Astrocyte of the hippocampus (primary cell): ENCODE measurements around the gene COL6A3.

ENCODE experiments used
- DNase-seq: peaks from one replicate; pipeline ENCODE4 v3.0.0; 2011; ENCODE audit warnings: low read depth, low spot score

The COL6A3 gene

GRCh38 chr2:237295889-237296480 lies 118.0 kb downstream of the COL6A3 start:
- no peak for DNase-seq

DNA sequence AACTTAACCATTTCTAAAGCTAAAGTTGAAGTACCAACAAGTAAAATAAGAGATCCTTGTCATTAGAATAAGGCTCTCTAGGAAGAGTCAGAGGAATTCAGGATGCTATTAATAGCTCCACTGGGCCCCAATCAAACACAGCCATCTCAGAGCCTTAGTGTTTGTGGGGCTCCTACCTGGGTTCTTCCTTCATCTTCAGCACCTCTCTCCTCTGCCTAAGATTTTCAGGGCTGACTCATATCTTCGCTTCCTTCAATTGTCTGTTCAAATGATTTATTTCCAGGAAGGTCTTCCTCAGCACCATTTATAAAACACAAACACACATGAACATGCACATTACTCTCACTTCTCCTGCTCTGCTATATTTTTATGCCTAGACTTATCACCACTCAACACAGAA lies 119.5 kb downstream of the COL6A3 start:
- DNase-seq = no peak

- no peak for DNase-seq
Observed at GRCh38 chr2:237293978-237294377, 120.0 kb downstream of the COL6A3 start.

DNA sequence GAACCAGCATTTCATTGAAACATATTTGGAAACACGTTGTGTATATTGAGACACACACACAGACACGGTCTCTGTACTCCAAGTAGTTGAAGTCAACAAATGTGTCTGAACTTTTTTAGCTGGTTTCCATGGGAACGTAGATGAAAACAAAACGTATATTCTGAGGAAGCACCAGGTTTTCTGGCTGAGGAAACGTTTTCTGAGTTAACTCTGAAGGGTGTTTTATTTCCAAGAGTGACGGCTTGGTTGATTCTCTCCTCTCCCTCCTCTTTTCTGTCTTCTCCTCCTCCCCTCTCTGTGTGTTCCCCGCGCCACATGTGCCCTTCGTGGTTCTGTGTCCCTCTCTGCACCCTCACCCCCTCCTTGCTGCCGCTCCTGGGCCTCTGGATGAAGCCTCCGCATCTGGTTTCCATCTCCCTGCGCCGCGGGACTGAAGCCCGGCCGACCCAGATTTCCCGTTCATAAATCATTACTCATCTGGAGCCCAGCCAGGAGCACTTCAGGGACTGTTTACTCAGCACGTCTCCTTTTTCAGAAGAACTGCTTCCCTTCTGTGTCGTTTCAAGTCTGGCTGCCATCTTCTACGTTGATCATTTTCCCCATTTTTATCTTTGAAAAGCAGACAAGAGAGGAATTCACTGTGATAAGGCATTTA lies 122.7 kb downstream of the COL6A3 start:
- peak; percentile 96 for DNase-seq

DNA sequence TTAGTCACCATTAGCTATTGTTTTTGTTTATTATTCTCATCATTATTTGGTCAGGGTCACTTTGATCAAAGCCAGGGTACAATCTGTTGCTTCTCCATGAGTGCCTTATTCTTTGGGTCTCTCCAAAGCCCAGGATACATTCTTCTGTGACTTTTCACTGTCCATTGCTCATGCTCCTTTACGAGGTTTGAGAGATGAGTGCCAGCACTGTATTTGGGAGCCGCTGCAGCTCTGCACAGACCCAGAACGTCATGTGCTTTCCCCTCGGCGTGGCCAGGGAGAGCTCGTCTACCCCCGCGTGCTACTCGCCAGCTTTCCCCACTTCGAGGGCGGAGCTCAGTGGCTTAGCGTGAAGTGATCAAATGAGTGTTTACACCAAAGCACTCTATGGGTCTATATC lies 123.7 kb downstream of the COL6A3 start:
- no peak for DNase-seq

DNA sequence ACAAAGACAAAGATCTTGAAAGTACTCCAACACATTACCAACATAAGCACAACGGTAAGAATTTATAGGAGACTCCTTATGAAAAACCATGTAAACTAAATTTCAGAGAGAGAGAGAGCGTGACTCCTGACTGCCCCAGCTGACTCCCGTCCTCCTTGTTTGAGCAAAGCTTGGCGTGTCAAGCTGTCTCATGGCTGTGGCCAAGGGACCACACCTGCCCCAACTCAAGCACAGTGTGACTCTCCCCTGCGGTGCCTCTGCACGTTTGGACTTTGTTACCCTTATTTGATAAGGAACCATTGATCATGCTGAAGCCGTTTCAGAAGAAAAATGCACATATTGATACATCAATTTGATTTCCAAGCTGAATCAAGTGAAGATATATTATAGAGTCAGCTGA lies 124.8 kb downstream of the COL6A3 start:
- no peak for DNase-seq

DNA sequence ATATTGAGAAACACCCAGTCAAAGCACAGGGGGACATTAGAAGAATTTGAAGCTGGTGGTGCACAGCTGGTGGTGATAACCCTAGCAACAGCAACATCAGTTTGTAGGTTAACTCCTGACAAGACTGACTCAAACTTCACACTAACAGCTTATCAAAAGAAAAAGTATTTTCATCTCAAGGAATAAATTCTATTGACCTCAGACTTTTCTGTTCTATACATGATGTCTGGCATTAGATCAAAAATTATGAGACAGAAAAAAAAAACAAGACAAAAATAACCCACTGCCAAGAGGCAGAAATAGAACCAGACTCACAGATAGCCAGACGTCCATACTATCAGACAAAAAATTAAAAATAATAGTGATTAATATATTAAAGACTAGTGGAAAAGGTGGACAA lies 126.1 kb downstream of the COL6A3 start:
- DNase-seq = no peak

DNA sequence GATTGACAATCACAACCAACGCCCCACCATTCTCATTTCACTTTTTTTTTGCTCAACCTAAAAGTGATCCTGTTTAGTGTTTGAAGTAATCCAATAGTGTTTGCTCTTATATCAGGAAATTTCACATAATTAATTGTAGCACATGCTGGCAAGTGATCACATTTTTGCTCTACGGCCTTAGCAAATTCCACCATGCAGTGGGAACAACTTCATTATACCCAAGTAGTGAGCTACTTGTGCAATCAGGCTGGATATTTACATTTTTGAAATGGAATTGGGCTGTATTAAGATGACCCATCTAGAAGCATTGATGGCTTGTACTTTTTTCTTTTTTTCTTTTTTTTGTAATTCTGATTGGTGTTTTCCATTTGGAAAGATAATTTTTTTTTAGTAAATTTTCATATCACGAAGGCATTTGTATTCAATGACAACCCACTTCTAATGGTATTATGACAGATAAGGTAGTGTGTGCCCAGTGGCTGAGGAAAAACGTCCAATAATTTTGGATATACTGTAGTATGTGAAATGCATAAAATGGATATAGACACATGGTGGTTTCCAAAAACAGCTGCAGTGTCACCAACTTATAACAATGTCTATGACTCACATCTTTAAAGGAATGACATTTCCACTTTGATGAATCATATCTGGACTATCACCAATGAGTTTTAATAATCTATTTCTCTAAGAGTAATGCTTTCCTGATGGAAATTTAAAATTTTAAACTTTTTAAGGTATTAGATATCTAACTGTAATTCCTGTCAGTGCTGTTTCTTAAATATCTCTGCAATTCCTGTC lies 130.6 kb downstream of the COL6A3 start:
- no peak for DNase-seq

DNA sequence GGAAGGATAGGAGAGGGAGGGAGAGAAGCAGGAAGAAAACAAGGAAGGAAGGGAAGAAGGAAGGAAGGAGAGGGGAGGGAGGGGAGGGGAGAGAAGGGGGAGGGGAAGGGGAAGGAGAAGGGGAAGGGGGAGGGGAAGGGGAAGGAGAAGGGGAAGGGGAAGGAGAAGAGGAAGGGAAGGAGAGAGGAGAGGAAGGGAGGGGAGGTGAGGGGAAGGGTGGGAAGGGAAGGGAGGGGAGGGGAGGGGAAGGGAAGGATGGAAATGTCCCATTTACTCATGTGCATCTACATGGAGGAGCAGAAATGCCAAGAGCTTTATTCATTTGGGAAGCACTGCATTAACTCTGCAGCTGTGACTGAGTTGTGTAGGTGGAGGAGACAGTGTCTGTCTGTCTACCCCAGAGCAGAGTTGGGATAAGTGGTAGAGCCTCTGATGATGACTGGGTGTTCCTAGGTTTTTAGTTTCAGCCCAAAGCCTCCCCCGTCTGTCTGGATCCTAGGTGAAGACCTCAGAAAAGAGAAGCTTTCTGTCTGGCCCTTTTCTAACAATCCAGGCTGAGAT lies 131.3 kb downstream of the COL6A3 start:
- no peak for DNase-seq

DNA sequence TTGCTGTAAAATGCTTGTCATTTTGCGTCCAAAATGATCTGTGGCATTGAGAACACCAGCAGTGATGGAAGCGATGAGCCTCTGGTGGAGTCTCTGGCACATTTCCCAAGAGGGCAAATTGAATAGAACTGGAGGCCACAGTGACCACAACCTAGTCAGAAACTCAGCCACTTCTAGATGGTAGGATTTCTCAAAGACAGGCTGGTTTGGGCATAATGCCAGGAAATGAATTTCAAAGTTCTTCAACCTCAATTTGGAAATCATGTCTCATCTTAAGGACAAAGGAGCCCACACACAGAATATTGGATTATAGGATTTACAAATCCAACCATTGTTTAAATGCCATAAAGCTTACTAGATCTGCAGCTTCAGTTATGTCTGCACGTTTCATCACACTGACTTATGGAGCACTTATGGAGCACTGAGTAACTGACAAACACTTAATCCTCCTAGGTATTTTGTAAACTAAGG lies 132.1 kb downstream of the COL6A3 start:
- peak; percentile 84 for DNase-seq

DNA sequence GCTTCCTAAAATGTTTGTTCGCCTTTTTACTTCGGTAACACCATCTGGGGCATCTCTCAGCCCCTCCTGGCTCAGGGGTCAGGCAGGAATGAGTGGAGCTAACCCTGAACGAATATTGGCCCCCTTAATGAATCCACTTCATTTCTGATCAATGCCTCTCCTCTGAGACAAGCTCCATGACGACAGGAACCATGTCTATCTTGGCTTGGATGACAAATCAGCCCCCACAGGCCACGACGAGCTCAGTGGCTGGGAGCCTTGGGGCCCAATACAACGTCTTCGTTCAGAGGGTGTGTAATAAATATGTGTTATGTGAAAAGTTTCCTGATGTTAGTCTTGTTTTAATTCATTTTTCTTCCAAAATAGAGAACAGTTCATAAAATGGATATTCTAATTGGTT lies 133.0 kb downstream of the COL6A3 start:
- DNase-seq = no peak

DNA sequence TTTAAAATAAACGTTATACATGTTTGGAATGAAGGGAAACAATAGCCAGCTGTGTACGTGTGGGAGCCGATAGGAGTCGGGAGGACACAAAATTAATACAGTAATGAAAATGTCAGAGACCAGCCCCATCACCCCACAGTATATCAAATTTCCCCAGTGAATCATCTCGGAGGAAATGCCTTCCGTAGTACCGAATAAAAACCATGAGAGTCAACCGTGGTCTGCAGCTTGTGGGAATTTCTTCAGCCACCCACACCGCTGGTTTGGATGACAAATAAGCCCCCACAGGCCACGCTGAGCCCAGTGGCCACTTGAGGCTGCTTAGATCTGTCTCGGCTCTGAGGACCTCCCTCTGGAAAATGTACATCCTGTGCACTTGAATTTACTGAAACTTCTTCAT lies 133.7 kb downstream of the COL6A3 start:
- DNase-seq = peak; percentile 86

- DNase-seq = no peak
Observed at GRCh38 chr2:237279012-237279768, 134.8 kb downstream of the COL6A3 start.

DNA sequence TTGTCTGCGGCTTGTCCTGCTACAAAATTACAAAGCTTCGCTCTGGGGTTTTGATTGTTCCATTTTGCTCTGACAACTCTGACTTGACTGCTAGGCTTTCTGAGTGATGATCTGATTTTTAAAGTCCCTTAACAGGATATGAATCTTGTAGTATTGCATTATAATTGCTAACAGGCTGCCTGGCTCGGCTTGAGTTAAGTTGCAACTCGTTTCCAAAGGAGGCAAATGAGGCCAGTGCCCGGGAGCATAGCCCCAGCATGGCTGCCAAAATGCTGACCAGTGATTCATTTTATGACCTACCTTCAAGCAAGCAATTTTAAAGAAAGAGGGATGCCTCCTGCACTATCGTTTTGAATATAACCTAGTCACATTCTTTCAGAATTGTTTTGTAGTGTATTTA lies 135.4 kb downstream of the COL6A3 start:
- DNase-seq = no peak

DNA sequence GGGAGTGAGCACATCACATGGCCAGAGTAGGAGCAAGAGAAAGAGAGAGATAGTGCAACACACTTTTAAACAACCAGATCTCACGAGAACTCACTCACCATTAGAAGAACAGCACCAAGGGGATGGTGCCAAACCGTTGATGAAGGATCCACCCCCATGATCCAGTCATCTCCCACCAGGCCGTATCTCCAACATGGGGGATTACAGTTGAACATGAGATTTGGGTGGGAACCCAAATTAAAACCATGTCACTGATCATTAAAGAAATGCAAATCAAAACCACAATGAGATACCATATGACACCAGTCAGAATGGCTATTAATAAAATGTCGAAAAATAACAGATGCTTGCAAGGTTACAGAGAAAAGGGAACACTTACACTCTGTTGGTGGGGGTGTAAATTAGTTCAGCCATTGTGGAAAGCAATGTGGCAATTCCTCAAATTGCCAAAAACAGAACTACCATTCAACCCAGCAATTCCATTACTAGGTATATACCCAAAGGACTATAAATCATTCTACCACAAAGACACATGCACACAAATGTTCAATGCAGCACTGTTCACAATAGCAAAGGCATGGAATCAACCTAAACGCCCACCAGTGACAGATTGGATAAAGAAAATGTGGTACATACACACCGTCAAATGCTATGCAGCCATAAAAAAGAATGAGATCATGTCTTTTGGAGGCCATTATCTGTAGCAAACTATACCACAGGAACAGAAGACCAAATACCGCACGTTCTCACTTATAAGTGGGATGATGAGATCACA lies 137.1 kb downstream of the COL6A3 start:
- DNase-seq = no peak
